ENCODE results near the gene PTPRK.

PTPRK gene

DNA sequence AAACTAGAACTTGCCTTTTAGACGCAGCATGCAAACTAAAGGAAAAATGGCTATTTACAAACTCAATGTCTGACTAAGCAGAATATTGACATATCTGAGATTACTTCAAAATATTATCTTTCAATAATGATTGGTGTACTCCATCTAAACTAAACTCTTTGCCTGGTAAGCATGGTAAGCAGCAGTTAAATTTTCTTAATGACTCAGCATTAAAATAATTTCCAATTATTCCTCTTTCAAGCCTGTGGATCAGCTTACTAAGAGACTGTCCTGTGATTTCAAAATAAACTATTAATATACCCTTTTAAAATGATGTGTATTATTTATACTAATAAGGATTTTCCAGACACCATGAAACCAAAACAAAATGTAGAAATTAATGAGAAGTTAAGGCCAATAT, 392.7 kb downstream of the PTPRK start:
- DNase-seq (ENCODE audit: extremely low spot score): no peak
- POLR2A ChIA-PET: no interaction called here
- TF ChIP-seq, protein P1, sequence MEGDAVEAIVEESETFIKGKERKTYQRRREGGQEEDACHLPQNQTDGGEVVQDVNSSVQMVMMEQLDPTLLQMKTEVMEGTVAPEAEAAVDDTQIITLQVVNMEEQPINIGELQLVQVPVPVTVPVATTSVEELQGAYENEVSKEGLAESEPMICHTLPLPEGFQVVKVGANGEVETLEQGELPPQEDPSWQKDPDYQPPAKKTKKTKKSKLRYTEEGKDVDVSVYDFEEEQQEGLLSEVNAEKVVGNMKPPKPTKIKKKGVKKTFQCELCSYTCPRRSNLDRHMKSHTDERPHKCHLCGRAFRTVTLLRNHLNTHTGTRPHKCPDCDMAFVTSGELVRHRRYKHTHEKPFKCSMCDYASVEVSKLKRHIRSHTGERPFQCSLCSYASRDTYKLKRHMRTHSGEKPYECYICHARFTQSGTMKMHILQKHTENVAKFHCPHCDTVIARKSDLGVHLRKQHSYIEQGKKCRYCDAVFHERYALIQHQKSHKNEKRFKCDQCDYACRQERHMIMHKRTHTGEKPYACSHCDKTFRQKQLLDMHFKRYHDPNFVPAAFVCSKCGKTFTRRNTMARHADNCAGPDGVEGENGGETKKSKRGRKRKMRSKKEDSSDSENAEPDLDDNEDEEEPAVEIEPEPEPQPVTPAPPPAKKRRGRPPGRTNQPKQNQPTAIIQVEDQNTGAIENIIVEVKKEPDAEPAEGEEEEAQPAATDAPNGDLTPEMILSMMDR (IDR thresholded peaks at IDR 0.05; ENCODE audit: control extremely low read depth, extremely low read depth, low read depth, missing control alignments): no peak
- CTCF ChIA-PET: interaction anchor here (2.3 kb wide), 1 partner anchor 12 kb away, joined by 6 read pairs; no protein-coding TSS in a partner anchor

- TF ChIP-seq, protein P1 (IDR thresholded peaks at IDR 0.05; ENCODE audit: control extremely low read depth, extremely low read depth, low read depth, missing control alignments): no peak
- CTCF ChIA-PET: no interaction called here
- DNase-seq (ENCODE audit: extremely low spot score): no peak
- POLR2A ChIA-PET: no interaction called here
Measured at GRCh38 chr6:128124713-128125112, 395.7 kb downstream of the PTPRK start.

DNA sequence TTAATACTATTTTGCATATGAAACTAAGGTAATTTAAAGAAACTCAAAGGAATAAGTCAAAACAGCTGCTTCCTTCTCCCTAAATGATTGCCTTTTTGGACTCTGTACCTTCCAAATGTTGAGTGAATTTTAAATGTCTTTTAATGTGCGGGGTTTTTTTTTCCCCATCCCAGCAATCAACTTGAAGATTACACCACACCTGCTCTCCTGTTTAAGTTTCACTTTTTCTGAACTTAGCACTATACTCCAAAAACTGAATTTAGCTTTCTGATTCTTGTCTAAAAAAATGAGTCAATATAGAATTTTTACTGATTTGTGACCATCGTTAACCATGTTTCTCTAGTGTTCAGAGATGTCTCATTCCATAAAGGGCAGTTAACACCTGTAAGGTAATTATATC, 398.8 kb downstream of the PTPRK start:
- ChIA-PET POLR2A (no interaction called here), CTCF (interaction anchor here (1.1 kb wide), 1 partner anchor 8 kb away, joined by 3 read pairs; no protein-coding TSS in a partner anchor)
- DNase-seq (ENCODE audit: extremely low spot score): no peak
- TF ChIP-seq, protein P1 (IDR thresholded peaks at IDR 0.05; ENCODE audit: control extremely low read depth, extremely low read depth, low read depth, missing control alignments): no peak

DNA sequence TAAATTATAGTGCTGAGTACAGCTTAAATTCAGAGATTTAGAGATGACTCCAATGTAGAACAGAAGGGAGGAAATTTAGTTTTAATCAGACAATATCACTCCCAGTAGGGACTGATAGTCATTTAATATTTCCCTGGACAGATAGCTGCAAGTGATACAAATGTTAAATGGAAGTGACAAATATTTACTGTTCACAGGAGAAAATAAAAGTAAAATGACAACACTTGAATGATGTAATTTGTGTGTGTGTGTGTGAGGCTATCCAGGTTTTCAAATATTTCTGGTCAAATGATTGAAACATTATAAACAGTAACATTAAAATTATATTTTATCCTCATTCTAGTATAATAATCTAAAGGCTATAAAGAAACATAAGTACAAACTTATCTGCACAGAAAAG, 399.2 kb downstream of the PTPRK start:
- CTCF ChIA-PET: interaction anchor here (1.1 kb wide), 1 partner anchor 8 kb away, joined by 3 read pairs; no protein-coding TSS in a partner anchor
- TF ChIP-seq, protein P1 (IDR thresholded peaks at IDR 0.05; ENCODE audit: control extremely low read depth, extremely low read depth, low read depth, missing control alignments): no peak
- DNase-seq (ENCODE audit: extremely low spot score): no peak
- POLR2A ChIA-PET: no interaction called here

DNA sequence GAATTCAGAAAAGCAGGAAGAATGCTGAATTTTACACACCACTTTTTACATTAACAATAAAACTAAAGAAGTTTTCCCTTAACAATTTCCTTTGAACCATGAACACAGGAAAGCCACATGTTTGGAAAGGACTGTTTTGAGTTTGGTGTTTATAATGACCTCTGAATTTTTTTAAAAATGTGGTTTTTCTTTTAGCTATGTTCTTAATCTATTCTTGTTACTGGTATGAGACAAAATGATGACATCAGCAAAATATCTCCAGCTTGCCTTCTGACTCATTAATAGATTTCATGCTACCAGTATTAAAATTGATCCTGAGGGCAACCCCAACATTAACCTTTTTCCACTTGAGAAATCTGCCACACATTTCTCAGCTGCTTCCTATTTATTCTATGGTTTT, 402.0 kb downstream of the PTPRK start:
- CTCF ChIA-PET: interaction anchor here (1.1 to 1.6 kb wide), 2 partner anchors 23 to 205 kb away, joined by 3 read pairs; no protein-coding TSS in a partner anchor

DNA sequence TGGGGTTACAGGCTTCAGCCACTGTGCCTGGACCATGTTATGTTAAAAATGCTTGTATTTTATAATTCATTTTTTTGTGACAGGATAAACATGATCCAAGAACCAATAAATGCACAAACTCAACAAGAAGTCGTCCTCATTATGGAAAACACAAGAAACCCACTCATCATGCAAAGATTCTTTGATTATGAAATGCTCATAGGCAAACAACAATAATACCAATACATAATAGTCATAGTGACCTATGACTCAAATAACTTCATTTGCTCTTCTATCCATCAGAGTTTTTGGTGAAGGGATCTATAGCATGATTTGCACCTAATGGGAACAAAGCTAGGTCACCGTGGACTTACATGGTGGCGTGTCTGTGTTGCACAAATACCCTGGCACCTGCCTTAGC, 402.5 kb downstream of the PTPRK start:
- POLR2A ChIA-PET: no interaction called here
- CTCF ChIA-PET: interaction anchor here (1.1 kb wide), 1 partner anchor 22 kb away, joined by 3 read pairs; no protein-coding TSS in a partner anchor
- TF ChIP-seq, protein P1 (IDR thresholded peaks at IDR 0.05; ENCODE audit: control extremely low read depth, extremely low read depth, low read depth, missing control alignments): no peak
- DNase-seq (ENCODE audit: extremely low spot score): no peak

More for the DNA sequence above, 402.0 kb downstream of the PTPRK start:
- POLR2A ChIA-PET: no interaction called here
- no peak for DNase-seq (ENCODE audit: extremely low spot score)
- TF ChIP-seq, protein P1 (IDR thresholded peaks at IDR 0.05; ENCODE audit: control extremely low read depth, extremely low read depth, low read depth, missing control alignments): no peak

Data from GM10248 (cell line).